Measurements from ENCODE around the gene TOP1.

Gene TOP1

GRCh38 chr20:41038149-41038877, 9.7 kb downstream of the TOP1 start:
- DNase-seq: no peak

GRCh38 chr20:41038878-41039404, 10.3 kb downstream of the TOP1 start:
- no peak for DNase-seq

- DNase-seq: no peak
These were observed 12.2 kb downstream of the TOP1 start for GRCh38 chr20:41040855-41041254.

GRCh38 chr20:41041693-41042092, 13.1 kb downstream of the TOP1 start:
- DNase-seq: no peak

GRCh38 chr20:41044409-41045062, 15.9 kb downstream of the TOP1 start:
- no peak for DNase-seq

GRCh38 chr20:41045671-41046070, 17.0 kb downstream of the TOP1 start:
- DNase-seq: no peak

- no peak for DNase-seq
These were observed 18.1 kb downstream of the TOP1 start for GRCh38 chr20:41046716-41047115.

- no peak for DNase-seq
These were observed 18.8 kb downstream of the TOP1 start for GRCh38 chr20:41047279-41047974.

GRCh38 chr20:41047975-41048305, 19.3 kb downstream of the TOP1 start:
- DNase-seq: no peak

- DNase-seq: no peak
These were observed 20.1 kb downstream of the TOP1 start for GRCh38 chr20:41048461-41049301.

GRCh38 chr20:41049451-41049850, 20.8 kb downstream of the TOP1 start:
- DNase-seq: no peak

- no peak for DNase-seq
These were observed 21.9 kb downstream of the TOP1 start for GRCh38 chr20:41050361-41051008.

GRCh38 chr20:41051009-41051825, 22.6 kb downstream of the TOP1 start:
- DNase-seq: no peak

GRCh38 chr20:41052742-41053419, 24.3 kb downstream of the TOP1 start:
- no peak for DNase-seq

GRCh38 chr20:41054070-41054846, 25.6 kb downstream of the TOP1 start:
- DNase-seq: peak; percentile 12

- DNase-seq: no peak
These were observed 26.2 kb downstream of the TOP1 start for GRCh38 chr20:41054847-41055230.

- no peak for DNase-seq
These were observed 27.1 kb downstream of the TOP1 start for GRCh38 chr20:41055679-41056078.

GRCh38 chr20:41057999-41058673, 29.5 kb downstream of the TOP1 start:
- DNase-seq: peak; percentile 36
